Measurements from ENCODE around the gene CDR2L.

- TF ChIP-seq CTCF (IDR thresholded peaks at IDR 0.05), result no peak
- no peak for TF ChIP-seq POLR2A (IDR thresholded peaks at IDR 0.05)
Observed at GRCh38 chr17:75039238-75039637, 51.8 kb downstream of the CDR2L start.

Measured in adrenal gland (tissue), 5 donors.